ENCODE data around the gene CUX1.

The CUX1 gene

GRCh38 chr7:101803203-101804087, 14.0 kb upstream of the CUX1 start:
- H3K27ac ChIP-seq (ENCODE audit: low read depth, low read length): no peak overlapping the region
- 68% methylated on average over 11 of the region's 11 CpGs for WGBS
- no peak overlapping the region for H3K9ac ChIP-seq (ENCODE audit: low read depth, low read length)
- H3K9me3 ChIP-seq (ENCODE audit: insufficient read depth, low read depth, low read length): no peaks in the 10 kb centered on the region
- H3K4me3 ChIP-seq (ENCODE audit: low read length): peak overlapping the region; percentile 9; the same call in 1 of the 2 replicates
- no peaks in the 10 kb centered on the region for H3K36me3 ChIP-seq (ENCODE audit: insufficient read depth, low read length)
- H3K4me1 ChIP-seq (ENCODE audit: insufficient read depth, low read length): peaks cover 7% of the 10 kb centered on the region; the same call in 1 of the 2 replicates
- H3K27me3 ChIP-seq (ENCODE audit: insufficient read depth, low read length): peaks cover 27% of the 10 kb centered on the region

GRCh38 chr7:101804088-101804963, 13.1 kb upstream of the CUX1 start:
- Histone ChIP-seq H3K27ac (ENCODE audit: low read depth, low read length) (no peak overlapping the region), H3K9me3 (ENCODE audit: insufficient read depth, low read depth, low read length) (no peaks in the 10 kb centered on the region), H3K27me3 (ENCODE audit: insufficient read depth, low read length) (peaks cover 27% of the 10 kb centered on the region), H3K4me3 (ENCODE audit: low read length) (peak overlapping the region; percentile 9; the same call in 1 of the 2 replicates), H3K36me3 (ENCODE audit: insufficient read depth, low read length) (no peaks in the 10 kb centered on the region), H3K4me1 (ENCODE audit: insufficient read depth, low read length) (peaks cover 7% of the 10 kb centered on the region; the same call in 1 of the 2 replicates), H3K9ac (ENCODE audit: low read depth, low read length) (no peak overlapping the region)
- WGBS: 12% methylated on average over 15 of the region's 16 CpGs

- no peaks in the 10 kb centered on the region for H3K36me3 ChIP-seq (ENCODE audit: insufficient read depth, low read length)
- H3K9ac ChIP-seq (ENCODE audit: low read depth, low read length): no peak overlapping the region
- peaks cover 7% of the 10 kb centered on the region; the same call in 1 of the 2 replicates for H3K4me1 ChIP-seq (ENCODE audit: insufficient read depth, low read length)
- H3K4me3 ChIP-seq (ENCODE audit: low read length): peak overlapping the region; percentile 9; the same call in 1 of the 2 replicates
- H3K9me3 ChIP-seq (ENCODE audit: insufficient read depth, low read depth, low read length): no peaks in the 10 kb centered on the region
- WGBS: 28% methylated on average over 10 of the region's 10 CpGs
- H3K27me3 ChIP-seq (ENCODE audit: insufficient read depth, low read length): peaks cover 27% of the 10 kb centered on the region
- no peak overlapping the region for H3K27ac ChIP-seq (ENCODE audit: low read depth, low read length)
Observed at GRCh38 chr7:101804967-101805366, 12.5 kb upstream of the CUX1 start.

DNA sequence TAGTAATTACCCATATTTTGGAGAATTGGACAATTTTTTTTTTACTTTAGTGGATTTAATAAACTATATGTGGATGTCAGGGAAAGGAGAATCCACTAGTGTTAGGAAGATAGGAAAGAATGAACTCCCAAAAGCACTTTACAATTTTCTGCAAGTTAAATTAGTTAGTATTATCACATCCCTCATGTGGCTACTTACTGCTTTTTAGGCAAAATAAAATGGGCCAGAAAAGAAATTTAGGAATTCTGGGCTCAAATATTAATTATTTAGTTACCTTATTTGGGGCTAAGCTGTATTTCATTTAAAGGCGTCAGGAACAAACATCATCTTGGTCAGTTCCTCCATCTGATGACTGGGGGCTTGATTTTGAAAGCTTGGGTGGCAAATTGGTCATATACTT, 4.8 kb upstream of the CUX1 start:
- Histone ChIP-seq H3K27ac (ENCODE audit: low read depth, low read length) (no peak overlapping the region), H3K27me3 (ENCODE audit: insufficient read depth, low read length) (peaks cover 28% of the 10 kb centered on the region), H3K4me3 (ENCODE audit: low read length) (no peak overlapping the region), H3K36me3 (ENCODE audit: insufficient read depth, low read length) (no peaks in the 10 kb centered on the region), H3K4me1 (ENCODE audit: insufficient read depth, low read length) (peaks cover 12% of the 10 kb centered on the region), H3K9ac (ENCODE audit: low read depth, low read length) (no peak overlapping the region), H3K9me3 (ENCODE audit: insufficient read depth, low read depth, low read length) (no peaks in the 10 kb centered on the region)
- WGBS: 86% methylated on average over 1 of the region's 1 CpG

DNA sequence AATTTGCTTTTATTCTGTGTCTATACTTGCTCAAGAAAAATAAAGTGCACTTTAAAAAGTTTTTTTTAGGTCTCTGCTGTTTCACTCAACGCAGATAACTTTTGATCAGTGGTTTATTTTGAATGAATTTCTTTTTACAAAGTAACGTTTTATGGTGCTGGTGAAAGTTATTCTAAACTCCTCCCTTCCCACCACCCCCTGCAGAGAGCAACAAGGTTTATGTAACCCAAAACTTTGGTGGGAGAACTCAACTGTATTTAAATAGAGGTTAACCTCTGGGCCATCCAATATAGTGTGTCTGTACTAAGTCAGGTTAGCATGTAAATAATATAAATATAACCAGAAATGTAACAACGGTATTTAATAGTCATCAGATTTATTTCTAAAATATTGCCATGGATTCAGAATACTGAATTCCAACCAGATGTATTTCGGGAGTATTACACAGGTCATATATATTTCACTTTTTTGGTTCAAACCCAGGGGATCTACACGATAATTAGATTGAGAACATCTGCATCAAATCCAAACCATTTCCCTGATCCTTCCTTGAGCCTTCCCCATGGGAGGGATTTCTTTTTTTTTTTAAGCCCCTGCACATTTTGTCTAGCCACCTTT, 3.9 kb upstream of the CUX1 start:
- Histone ChIP-seq H3K9me3 (ENCODE audit: insufficient read depth, low read depth, low read length) (no peaks in the 10 kb centered on the region), H3K27me3 (ENCODE audit: insufficient read depth, low read length) (peaks cover 28% of the 10 kb centered on the region), H3K4me3 (ENCODE audit: low read length) (peak overlapping the region; percentile 22; the same call in 1 of the 2 replicates), H3K27ac (ENCODE audit: low read depth, low read length) (no peak overlapping the region), H3K4me1 (ENCODE audit: insufficient read depth, low read length) (peaks cover 20% of the 10 kb centered on the region), H3K36me3 (ENCODE audit: insufficient read depth, low read length) (no peaks in the 10 kb centered on the region), H3K9ac (ENCODE audit: low read depth, low read length) (no peak overlapping the region)
- 47% methylated on average over 4 of the region's 5 CpGs for WGBS

DNA sequence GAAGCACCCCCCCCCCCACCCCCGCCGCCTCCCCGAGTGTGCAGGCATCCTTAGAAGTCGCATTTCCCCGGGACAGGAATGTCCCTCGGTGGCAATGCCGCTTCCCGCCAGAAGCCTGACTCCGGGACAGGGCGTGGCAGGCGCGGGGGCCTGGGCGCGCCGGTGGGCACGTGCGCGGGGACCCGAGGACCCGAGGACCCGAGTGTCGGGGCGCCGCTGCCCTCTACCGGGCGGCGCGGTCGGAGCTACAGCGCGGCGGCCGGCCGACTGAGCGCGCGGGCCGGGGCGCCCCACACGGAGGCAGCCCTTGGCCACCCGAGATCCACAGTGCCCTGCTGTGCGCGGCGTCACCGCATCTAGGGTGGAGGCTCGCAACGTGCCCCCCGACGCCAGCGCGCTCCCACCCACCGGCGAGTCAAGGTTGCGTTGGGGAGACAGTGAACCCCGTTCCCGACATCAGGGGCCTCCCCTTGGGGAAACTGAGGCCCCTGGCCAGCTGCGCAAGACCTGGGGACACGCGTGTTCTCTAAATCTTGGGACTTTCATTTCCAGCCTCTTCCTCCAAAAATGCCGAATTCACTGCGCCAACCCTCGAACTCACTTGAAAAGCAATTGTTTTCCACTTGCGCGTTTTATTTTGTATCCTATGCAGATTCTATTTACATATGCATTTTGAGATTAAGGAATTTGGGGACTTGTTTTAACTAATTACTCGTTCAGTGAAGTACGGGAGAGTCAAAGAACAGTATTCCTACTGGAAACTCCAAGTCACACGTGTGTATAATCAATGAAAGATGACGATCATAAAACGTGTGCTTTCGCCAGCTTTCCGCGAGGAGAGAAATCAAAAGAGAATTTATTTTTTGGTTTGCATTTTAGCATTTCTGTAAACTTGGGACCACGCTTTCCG, 3.1 kb upstream of the CUX1 start:
- Histone ChIP-seq H3K9me3 (ENCODE audit: insufficient read depth, low read depth, low read length) (no peaks in the 10 kb centered on the region), H3K27ac (ENCODE audit: low read depth, low read length) (no peak overlapping the region)
- WGBS: under 1% methylated on average over 70 of the region's 74 CpGs

DNA sequence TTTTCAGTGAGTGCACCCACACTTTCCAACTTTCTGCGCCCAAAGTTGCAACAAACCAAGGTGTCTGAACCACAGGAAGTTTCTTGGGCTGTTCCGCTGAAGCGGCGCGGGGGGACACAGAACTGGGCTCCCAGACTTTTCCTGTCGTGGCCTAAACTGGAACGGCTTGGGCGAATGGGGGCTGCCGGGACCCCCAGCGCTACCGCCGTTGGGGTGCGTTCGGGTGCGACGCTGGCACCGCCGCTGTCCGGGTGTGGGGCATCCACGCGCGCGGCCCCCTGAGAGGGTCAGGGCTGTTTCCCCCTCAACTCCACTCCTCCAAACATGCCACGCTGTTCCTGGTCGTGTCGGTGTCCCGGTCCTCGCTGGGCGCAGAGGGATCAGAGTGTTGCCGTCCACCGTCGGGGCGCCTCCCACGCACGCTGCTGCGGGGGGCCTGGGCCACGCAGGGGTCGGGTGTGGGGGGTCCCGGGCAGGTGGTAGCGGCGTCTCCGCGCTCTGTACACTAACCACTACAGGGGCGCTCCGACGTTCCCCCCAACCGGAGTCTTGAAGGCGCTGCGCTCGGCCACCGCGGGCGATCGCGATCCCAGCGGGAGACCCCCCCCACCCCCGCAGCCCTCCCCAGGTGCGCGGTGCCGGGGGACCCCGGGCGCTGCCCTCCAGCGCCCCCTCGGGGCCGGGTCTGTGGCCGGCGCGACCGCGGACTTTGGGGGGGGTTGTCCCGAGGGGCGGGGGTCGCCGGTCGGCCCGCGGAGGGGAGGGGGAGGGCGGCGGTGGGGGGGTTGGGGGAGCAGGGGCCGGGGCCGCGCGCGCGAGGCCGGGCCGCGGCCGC, 2.2 kb upstream of the CUX1 start:
- peak overlapping the region; percentile 67 for H3K4me3 ChIP-seq (ENCODE audit: low read length)
- H3K9me3 ChIP-seq (ENCODE audit: insufficient read depth, low read depth, low read length): no peaks in the 10 kb centered on the region
- under 1% methylated on average over 72 of the region's 89 CpGs for WGBS
- peaks cover 37% of the 10 kb centered on the region for H3K4me1 ChIP-seq (ENCODE audit: insufficient read depth, low read length)
- H3K9ac ChIP-seq (ENCODE audit: low read depth, low read length): peak overlapping the region; percentile 89
- H3K27ac ChIP-seq (ENCODE audit: low read depth, low read length): peak overlapping the region; percentile 51; the same call in 1 of the 2 replicates
- no peaks in the 10 kb centered on the region for H3K36me3 ChIP-seq (ENCODE audit: insufficient read depth, low read length)
- H3K27me3 ChIP-seq (ENCODE audit: insufficient read depth, low read length): peaks cover 28% of the 10 kb centered on the region

More for the DNA sequence above, 3.1 kb upstream of the CUX1 start:
- H3K9ac ChIP-seq (ENCODE audit: low read depth, low read length): peak overlapping the region; percentile 33; the same call in 1 of the 2 replicates
- H3K36me3 ChIP-seq (ENCODE audit: insufficient read depth, low read length): no peaks in the 10 kb centered on the region
- peaks cover 28% of the 10 kb centered on the region for H3K27me3 ChIP-seq (ENCODE audit: insufficient read depth, low read length)
- H3K4me3 ChIP-seq (ENCODE audit: low read length): peak overlapping the region; percentile 57
- H3K4me1 ChIP-seq (ENCODE audit: insufficient read depth, low read length): peaks cover 28% of the 10 kb centered on the region

- Histone ChIP-seq H3K36me3 (ENCODE audit: insufficient read depth, low read length) (no peaks in the 10 kb centered on the region), H3K9ac (ENCODE audit: low read depth, low read length) (peak overlapping the region; percentile 89), H3K27me3 (ENCODE audit: insufficient read depth, low read length) (peaks cover 28% of the 10 kb centered on the region), H3K27ac (ENCODE audit: low read depth, low read length) (peak overlapping the region; percentile 89; the same call in 1 of the 2 replicates), H3K4me1 (ENCODE audit: insufficient read depth, low read length) (peaks cover 45% of the 10 kb centered on the region), H3K9me3 (ENCODE audit: insufficient read depth, low read depth, low read length) (no peaks in the 10 kb centered on the region), H3K4me3 (ENCODE audit: low read length) (peak overlapping the region; percentile 71)
- under 1% methylated on average over 102 of the region's 113 CpGs for WGBS
Observed at GRCh38 chr7:101815826-101816594, 1.4 kb upstream of the CUX1 start.

All from HUES64 (cell line).